Measurements from ENCODE around the gene KCNN3.
"Not testable (repeated sequence)": the region's sequence is repeated elsewhere in the genome, so short reads cannot be mapped to it uniquely, and the experiment has no call there.

Gene KCNN3

DNA sequence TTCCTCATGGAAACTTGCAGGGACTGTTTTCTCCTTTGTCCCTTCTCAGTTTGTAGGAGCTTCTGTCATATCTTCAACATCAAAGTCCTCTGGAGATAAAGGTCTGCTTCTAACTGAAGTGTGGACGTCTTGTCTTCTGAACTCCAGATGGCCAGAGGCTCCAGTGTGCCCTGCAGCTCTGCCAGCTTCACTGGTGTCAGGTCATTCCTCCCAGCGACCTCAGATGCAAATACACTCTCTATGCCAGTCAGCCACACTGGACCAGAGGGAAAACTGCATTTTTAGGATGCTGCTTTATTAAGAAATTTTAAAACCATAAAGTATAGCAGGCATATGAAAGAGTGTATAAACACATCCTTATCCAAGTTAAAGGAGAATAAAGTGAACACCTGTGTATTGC is 183.6 kb downstream of the KCNN3 start:
- DNase-seq = no peak

DNA sequence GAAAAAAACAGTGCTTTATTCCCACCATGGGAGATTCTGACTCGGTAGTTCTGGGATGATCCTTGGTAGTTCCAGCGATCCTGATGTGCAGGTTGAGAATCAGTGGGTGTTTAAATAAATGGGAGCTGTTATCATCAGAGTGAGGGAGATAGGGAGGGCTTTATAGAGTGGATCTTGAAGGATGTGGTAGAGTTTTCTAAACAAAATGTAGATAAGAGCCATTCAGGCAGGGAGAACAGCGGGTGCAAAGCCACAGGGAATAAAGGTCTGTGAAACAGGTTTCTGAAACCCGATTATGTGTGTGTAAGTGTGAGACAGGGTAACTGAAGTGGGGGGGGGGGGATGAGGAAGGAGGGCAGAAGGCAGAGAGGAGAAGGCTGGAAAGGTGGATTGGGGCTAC is 186.3 kb downstream of the KCNN3 start:
- no peak for DNase-seq

DNA sequence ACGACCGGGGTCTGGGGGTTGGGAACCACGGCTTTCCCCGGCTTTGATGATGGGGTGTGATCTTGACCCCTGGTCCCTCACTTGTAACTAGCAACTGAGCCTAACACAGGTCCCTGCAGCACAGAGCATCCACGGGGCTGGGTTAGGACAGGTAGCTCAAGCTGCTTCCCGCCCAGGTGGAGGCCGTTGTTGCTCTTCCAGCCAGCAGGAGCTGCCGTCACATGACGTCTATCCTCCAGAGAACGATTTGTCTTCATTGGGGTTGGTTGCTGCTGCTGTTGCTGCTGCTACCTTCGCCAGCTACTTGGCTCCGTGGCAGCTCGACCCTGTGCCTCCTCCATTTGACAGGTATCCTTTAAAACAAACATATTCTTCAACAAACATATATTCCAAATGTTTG is 187.8 kb downstream of the KCNN3 start:
- DNase-seq = no peak

DNA sequence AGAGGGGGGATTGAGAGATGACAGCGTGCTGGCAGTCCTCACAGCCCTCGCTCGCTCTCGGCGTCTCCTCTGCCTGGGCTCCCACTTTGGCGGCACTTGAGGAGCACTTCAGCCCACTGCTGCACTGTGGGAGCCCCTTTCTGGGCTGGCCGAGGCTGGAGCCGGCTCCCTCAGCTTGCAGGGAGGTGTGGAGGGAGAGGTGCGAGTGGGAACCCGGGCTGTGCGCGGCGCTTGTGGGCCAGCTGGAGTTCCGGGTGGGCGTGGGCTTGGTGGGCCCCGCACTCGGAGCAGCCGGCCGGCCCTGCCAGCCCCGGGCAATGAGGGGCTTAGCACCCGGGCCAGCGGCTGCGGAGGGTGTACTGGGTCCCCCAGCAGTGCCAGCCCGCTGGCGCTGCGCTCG is 192.2 kb downstream of the KCNN3 start:
- DNase-seq = not testable (repeated sequence)

DNA sequence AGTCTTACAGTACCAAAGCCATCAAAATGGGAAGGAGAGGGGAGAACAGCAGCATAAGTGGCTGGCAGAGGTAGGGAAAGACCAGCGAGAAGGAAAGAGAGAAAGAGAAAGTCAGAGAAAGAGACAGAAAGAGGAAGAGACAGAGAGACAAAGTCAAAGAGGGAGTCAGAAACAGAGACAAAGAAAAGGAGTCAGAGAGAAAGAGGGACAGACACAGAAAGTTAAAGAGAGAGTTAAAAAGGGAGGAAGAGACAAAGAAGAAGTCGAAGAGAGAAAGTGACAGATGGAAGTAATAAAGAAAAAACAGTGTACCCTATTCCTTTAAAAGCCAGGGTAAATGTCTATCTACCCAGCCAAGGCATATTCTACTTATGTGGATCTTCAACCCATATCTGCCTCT is 193.2 kb downstream of the KCNN3 start:
- not testable (repeated sequence) for DNase-seq

DNA sequence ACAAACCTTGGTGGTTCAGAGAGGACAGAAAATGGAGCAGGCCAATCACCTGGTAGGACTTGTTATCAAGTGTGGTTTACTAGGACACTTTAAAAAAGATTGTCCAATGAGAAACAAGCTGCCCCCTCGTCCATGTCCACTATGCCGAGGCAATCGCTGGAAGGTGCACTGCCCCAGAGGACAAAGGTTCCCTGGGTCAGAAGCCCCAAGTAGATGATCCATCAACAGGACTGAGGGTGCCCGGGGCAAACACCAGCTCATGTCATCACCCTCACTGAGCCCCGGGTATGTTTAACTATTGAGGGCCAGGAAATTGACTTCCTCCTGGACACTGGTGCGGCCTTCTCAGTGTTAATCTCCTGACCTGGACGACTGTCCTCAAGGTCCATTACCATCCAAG is 195.6 kb downstream of the KCNN3 start:
- not testable (repeated sequence) for DNase-seq

DNA sequence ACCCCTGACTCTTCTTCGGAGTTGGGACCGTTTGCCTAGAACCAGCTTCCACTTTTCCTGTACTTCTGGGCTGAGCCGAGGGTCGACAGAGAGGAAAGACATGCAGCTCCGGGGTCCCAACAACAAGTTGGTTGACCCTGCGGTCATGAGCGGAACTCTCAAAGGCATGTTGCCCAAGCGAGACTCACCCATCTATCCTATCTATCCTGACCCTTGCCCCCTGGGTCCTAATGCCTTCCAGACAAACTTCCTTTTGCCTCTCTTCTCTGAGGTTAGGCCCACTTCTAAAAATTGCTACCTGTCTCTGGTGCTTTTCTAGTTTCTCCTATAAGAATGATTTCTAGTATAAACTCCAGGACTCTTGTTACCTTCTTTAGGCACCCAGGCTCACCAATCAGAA is 197.8 kb downstream of the KCNN3 start:
- DNase-seq = not testable (repeated sequence)

DNA sequence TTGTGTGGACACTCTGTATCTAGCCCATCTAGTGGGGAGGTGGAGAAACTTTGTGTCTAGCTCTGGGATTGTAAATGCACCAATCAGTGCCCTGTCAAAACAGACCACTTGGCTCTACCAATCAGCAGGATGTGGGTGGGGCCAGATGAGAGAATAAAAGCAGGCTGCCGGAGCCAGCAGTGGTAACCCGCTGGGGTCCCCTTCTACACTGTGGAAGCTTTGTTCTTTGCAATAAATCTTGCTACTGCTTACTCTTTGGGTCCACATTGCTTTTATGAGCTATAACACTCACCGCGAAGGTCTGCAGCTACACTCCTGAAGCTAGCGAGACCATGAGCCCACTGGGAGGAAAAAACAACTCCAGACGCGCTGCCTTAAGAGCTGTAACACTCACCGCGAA is 198.7 kb downstream of the KCNN3 start:
- DNase-seq = not testable (repeated sequence)

DNA sequence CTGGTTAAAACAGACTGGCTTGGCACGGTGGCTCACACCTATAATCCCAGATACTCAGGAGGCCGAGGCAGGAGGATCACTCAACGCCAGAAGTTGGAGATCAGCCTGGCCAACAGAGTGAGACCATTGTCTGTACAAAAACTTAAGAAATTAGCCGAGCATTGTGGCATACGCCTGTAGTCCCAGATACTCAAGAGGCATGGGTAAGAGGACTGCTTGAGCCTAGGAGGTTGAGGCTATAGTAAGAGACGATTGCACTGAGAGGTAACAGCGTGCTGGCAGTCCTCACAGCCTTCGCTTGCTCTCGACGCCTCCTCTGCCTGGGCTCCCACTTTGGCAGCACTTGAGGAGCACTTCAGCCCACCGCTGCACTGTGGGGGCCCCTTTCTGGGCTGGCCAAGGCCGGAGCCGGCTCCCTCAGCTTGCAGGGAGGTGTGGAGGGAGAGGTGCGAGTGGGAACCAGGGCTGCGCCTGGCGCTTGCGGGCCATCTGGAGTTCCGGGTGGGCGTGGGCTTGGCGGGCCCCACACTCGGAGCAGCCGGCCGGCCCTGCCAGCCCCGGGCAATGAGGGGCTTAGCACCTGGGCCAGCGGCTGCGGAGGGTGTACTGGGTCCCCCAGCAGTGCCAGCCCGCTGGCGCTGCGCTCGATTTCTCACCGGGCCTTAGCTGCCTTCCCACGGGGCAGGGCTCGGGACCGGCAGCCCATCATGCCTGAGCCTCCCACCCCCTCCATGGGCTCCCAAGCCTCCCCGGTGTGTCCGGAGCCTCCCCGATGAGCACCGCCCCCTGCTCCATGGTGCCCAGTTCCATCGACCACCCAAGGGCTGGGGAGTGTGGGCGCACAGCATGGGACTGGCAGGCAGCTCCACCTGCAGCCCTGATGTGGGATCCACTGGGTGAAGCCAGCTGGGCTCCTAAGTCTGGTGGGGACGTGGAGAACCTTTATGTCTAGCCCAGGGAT is 199.5 kb downstream of the KCNN3 start:
- DNase-seq = not testable (repeated sequence)

DNA sequence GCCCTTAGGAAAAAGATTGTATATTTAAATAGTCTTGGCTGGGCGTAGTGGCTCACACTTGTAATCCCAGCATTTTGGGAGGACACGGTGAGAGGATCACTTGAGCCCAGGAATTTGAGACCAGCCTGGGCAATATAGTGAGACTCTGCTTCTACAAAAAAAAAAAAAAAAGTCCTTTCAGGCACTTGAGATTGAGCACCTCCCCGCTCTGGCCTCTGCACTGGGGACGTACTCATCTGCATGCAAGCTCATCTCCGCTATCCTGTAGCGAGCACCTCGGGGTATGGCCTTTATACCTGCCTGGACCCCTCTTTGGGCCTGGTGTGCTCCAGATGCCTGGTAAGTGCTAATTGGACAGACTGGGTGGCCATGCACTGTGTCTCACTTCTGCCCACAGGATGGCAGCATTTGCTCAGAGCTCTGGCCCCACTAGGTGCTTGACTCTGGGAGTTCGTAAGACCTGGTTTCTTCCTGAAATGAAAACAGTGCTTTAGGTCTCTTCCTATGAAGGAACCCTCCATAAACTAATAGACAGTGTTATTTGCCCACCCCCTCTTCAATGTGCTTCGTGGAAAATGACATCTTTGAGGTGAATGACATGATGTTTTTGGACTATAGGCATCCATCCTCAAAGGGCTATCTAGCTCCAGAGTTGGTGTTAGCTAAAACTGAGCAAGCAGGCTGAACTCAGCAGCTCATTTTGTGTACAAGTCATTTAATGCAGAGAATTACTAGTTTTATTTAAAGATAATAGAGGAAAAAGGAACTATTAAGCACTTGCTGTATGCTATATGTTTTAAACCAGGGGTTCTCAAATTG is 200.4 kb downstream of the KCNN3 start:
- DNase-seq = peak; percentile 93

DNA sequence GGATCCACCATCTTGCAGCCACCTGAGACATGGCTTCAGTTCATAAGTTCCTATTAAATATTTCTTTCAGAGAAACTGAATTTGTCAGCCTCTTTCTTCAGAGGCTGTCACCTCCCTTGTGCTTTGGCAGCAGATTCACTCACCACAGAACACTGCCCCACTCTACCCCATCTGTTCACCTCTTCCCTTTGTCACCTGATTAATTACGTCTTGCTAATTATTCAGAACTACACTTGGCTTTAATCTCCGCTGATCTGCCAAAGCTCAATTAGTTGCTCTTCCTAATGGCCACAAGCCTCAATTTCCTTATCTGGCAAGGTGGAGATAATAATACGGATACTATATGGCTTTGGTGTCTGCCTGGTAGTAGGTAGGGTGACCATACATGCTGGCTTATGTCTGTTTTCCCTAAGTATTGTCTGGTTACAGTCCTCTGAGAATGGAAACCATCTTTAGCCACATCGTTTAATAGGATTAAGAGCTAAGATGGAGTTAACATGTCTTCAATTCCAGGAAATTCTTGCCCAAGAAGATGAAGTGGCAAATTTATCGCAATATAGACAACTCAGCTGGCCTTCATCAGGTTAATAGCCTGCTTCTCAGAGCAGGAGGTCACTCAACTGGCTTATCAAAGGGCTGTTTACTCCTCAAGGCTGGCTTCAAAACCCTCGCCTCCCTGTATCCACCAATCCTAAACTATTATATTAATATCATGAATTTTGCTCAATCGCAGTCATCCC is 203.9 kb downstream of the KCNN3 start:
- no peak for DNase-seq

DNA sequence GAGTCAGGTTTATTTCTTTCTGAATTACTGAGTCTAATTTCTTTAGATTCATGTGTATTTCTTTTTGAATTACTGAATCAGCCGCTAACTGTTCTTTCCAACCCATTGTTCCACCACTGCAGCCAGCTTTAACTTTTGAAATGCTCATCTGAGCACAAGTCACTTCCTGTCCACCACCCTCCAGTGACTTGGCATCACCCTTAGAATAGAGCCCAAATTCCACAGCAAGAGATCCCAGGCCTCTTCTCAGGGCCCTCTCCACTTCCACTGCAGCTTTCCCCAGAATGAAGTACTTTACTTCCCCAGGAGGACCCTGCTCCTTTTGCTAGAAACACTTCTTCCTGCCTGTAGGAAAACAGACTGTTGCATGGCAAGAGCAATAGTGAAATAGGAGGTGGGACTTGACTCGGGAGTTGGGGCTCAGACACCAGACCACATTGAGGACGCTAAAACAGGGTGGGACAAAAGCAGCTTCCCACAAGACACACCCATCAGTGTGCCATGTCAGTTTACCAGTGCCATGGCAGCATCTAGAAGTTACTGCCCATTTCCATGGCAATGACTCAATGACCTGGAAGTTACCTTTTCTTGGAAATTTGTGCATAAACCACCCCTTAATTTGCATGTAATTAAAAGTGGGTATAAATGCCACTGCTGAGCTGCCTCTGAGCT is 205.6 kb downstream of the KCNN3 start:
- DNase-seq = no peak

DNA sequence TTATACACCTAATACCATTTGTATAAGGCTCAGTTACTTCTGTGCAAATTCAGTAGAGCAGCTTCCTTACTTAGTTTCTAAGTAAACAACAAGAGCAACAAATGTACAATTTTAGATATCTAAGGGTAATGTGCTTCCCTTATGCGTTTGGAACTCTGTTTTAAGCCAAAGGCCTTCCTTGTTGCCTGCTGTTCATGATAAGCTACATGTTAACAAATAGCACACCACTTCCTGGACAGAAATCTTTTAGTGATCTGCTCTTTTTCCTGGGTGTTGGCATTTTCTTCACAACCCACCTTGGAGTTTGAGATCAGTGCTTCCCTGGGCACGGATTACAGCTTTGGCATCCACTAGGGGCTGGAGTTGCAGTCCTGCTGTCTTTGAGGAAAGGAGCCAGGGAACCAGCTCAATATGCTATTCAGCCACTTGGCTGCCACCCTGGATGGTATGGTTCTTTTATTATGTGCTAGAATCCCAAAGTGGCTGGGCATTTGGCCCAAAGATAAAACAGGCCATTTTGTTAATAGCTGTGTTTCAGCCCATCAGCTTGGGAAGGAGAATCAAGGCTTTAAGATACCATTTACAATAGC is 206.5 kb downstream of the KCNN3 start:
- no peak for DNase-seq

DNA sequence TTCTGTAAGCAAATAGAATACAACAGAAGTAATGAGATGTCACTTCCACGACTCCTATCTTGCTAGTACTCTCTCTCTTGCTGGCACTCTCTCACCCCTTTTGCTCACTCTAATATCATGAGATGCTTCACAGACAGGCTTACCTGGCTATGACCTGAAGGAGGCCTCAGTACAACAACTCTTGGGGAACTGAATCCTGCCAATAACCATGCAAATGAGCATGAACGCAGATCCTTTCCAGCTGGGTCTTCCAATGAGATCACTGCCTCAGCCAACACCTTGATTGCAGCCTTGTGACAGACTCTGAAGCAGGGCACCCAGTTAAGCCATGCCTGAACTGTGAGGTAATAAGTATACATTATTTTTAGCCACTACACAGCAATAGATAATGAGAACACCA is 209.0 kb downstream of the KCNN3 start:
- peak; percentile 51 for DNase-seq

DNA sequence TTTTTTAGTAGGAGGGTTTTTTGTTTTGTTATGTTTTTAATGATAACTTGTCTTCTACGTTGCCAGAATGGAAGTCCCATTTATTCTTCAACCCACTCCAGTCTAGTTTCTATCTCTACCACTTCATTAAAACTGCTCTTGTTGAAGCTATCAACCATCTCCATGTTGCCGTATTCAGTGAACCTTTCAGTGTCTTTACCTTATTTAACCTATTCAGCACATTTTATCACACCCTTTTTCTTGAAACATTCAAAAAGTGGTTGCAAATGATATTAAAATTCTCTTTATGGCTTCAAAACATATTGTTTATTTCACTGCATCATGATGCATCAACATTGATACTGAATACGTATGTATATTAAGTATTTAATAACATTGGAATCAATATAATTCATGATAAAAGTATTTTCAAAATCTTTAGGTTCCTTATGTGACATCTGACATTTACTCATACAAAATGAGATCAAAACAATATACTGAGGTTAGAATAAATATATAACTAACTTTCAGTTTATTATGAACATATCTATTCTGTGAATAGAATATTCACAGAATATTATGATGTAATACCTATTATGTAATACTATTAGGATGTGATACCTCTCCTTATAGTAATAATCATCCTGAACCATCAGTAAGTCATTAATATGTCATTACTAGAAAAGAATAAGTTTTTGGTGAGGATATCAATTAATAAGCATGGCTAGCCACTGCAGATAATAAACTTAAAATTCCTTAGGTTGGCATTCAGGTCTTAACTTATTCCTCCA is 210.1 kb downstream of the KCNN3 start:
- no peak for DNase-seq

DNA sequence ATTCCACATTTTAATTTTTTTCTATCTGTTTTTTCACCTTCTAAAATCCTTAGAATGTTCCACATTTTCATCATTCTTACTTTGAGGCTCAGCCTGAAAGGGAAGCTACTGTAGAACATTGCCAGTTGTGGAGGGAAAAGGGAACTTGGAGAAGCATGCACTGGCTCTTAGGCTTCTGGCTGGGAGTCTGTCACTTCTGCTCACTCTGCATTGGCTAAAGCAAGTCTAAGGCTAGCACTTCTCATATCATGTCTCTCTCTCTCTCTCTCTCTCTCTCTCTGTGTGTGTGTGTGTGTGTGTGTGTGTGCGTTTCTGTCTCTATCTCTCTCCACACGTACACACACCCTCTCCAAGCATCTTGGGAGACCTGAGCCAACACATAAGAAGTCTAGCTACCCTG is 212.5 kb downstream of the KCNN3 start:
- DNase-seq = no peak

DNA sequence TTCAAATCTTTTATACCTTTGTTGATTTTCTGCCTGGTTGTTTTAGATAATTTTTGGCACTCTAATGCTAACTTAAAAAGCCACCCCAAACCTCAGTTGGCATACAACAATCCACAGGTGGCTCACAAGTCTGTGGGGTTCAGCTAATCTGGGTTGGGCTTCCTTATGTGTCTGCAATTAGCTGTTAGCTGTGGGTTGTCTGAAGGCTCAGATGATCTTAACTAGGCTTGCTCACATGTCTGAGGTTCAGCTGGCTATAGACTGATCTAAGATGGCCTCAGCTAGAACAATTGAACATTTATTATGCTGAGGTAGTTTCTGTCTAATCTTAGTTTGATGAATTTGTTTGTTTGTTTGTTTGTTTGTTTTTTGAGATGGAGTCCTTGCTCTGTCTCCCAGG is 217.2 kb downstream of the KCNN3 start:
- DNase-seq = no peak

All from NCI-H526 treated with DMSO at 0.1 percent for 48 hours (cell line).